Neuronal stem cell (in vitro differentiated cells): Measurements from ENCODE around the gene ANKRD28.

ENCODE experiments used
- DNase-seq: peaks from one replicate; pipeline ENCODE4 v3.0.0-alpha.2; 2013; ENCODE audit warnings: low spot score
- H2AFZ ChIP-seq: one replicate; pipeline ENCODE4 v1.6.1; 2013; ENCODE audit warnings: mild to moderate bottlenecking, low read length, inconsistent platforms
- H2AK5ac ChIP-seq: 2 replicates; pipeline ENCODE4 v1.6.1; 2013; ENCODE audit warnings: low read depth, mild to moderate bottlenecking, inconsistent platforms, low read length, moderate library complexity, mixed read lengths
- H2BK120ac ChIP-seq: 2 replicates; pipeline ENCODE4 v1.6.1; 2013; ENCODE audit warnings: low read depth, mild to moderate bottlenecking, inconsistent platforms, low read length, moderate library complexity, mixed read lengths
- H2BK12ac ChIP-seq: one replicate; pipeline ENCODE4 v1.6.1; 2013; ENCODE audit warnings: low read length, inconsistent platforms
- H2BK15ac ChIP-seq: 2 replicates; pipeline ENCODE4 v1.6.1; 2013; ENCODE audit warnings: mild to moderate bottlenecking, low read length, inconsistent platforms, mixed read lengths
- H2BK5ac ChIP-seq: one replicate; pipeline ENCODE4 v1.6.1; 2013; ENCODE audit warnings: inconsistent platforms, mild to moderate bottlenecking, low read length, moderate library complexity
- H3K14ac ChIP-seq: one replicate; pipeline ENCODE4 v1.6.1; 2013; ENCODE audit warnings: low read length, inconsistent platforms
- H3K18ac ChIP-seq: 2 replicates; pipeline ENCODE4 v1.6.1; 2013; ENCODE audit warnings: low read length, inconsistent platforms
- H3K23ac ChIP-seq: 2 replicates; pipeline ENCODE4 v1.6.1; 2013; ENCODE audit warnings: low read depth, mild to moderate bottlenecking, mixed read lengths, low read length, inconsistent platforms; ENCODE audit not compliant: poor library complexity
- H3K27ac ChIP-seq: replicated peaks from 3 replicates; pipeline ENCODE4 v1.5.1; 2013; ENCODE audit warnings: low read length, inconsistent platforms
- H3K27me3 ChIP-seq, 3 experiments: 2 replicates each; pipeline ENCODE4 v1.6.1; 2013; ENCODE audit warnings: low read length in 3 of 3, mild to moderate bottlenecking in 2 of 3, inconsistent platforms in 1 of 3, low read depth in 1 of 3, mixed read lengths in 1 of 3, moderate library complexity in 1 of 3; ENCODE audit not compliant: control insufficient read depth in 3 of 3, insufficient read depth in 3 of 3
- H3K36me3 ChIP-seq, 2 donors: replicated peaks in 1 of 2; 2 replicates each; pipeline ENCODE4 v1.6.1; 2013; ENCODE audit warnings: low read length in 2 of 2; ENCODE audit not compliant: control insufficient read depth in 2 of 2, insufficient read depth in 2 of 2
- H3K4ac ChIP-seq: 2 replicates; pipeline ENCODE4 v1.6.1; 2013; ENCODE audit warnings: inconsistent platforms, mild to moderate bottlenecking, low read length, moderate library complexity
- H3K4me1 ChIP-seq, 2 donors: 1 replicate in 1 of 2; 2 replicates in 1 of 2; pipeline ENCODE4 v1.6.1; 2013; ENCODE audit warnings: low read length in 2 of 2, low read depth in 1 of 2; ENCODE audit not compliant: control insufficient read depth in 2 of 2, insufficient read depth in 1 of 2
- H3K4me2 ChIP-seq: one replicate; pipeline ENCODE4 v1.6.1; 2013; ENCODE audit warnings: mild to moderate bottlenecking, low read length, inconsistent platforms; ENCODE audit not compliant: insufficient read depth, poor library complexity, severe bottlenecking
- H3K4me3 ChIP-seq, 2 donors: 2 replicates each; pipeline ENCODE4 v1.5.1; 2013; ENCODE audit warnings: low read length in 2 of 2, mild to moderate bottlenecking in 2 of 2, inconsistent platforms in 1 of 2, moderate library complexity in 1 of 2
- H3K79me1 ChIP-seq: one replicate; pipeline ENCODE4 v1.6.1; 2013; ENCODE audit warnings: low read depth, mild to moderate bottlenecking, inconsistent platforms, low read length, moderate library complexity
- H3K9ac ChIP-seq: one replicate; pipeline ENCODE4 v1.6.1; 2013; ENCODE audit warnings: mild to moderate bottlenecking, low read depth, low read length, inconsistent platforms; ENCODE audit not compliant: poor library complexity
- H3K9me3 ChIP-seq, 2 donors: replicated peaks in 1 of 2; 2 replicates each; pipeline versions ENCODE3 to v1.6.1; 2013; ENCODE audit warnings: low read length in 2 of 2, mild to moderate bottlenecking in 2 of 2, inconsistent platforms in 1 of 2, low read depth in 1 of 2, mixed read lengths in 1 of 2, moderate library complexity in 1 of 2; ENCODE audit not compliant: control insufficient read depth in 2 of 2, insufficient read depth in 1 of 2
- H4K8ac ChIP-seq: one replicate; pipeline ENCODE4 v1.6.1; 2013; ENCODE audit warnings: low read depth, mild to moderate bottlenecking, inconsistent platforms, low read length, moderate library complexity
- H4K91ac ChIP-seq: one replicate; pipeline ENCODE4 v1.6.1; 2013; ENCODE audit warnings: low read length, low read depth, mild to moderate bottlenecking, inconsistent platforms; ENCODE audit not compliant: poor library complexity
- WGBS, 2 donors: extraction: QIAGEN DNeasy Blood & Tissue Kit; methylation state at CpG; one replicate each; pipeline ENCODE4 v1.1.7; 2013; ENCODE audit warnings: missing lambda C conversion rate in 2 of 2, mixed read lengths in 1 of 2; ENCODE audit not compliant: insufficient read length in 2 of 2, insufficient replicate concordance in 1 of 2; ENCODE audit errors: extremely low coverage in 2 of 2; 5-methylcytosine and 5-hydroxymethylcytosine counted together

Gene ANKRD28

DNA sequence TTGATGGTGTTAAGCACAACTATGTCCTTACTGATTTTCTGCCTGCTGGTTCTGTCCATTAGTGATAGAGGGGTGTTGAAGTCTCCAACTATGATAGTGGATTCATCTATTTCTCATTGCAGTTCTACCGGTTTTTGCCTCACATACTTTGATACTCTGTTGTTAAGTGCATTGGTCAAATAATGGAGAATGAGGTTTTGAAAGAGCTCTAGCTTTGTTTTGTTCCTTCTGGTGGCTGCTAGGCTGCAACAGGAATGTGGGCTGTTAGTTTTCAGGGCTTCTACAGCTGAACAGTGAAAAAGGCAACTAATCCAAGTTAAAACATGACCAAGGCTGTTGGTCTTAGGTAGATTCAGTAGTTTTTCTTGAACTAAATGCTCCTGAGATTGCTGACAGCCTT lies 133.6 kb downstream of the ANKRD28 start:
- H2AFZ ChIP-seq: no peak overlapping the region
- H3K9ac ChIP-seq: no peak overlapping the region
- H2BK5ac ChIP-seq: no peak overlapping the region
- no peaks in the 10 kb centered on the region for H3K79me1 ChIP-seq
- no peak overlapping the region for H3K27ac ChIP-seq
- H3K9me3 ChIP-seq: no peaks in the 10 kb centered on the region
- no peak overlapping the region for H2BK15ac ChIP-seq
- H3K14ac ChIP-seq: no peak overlapping the region
- no CpG with 5 or more reads among the region's 1 CpG for whole genome bisulfite sequencing, 2 donors
- DNase-seq: no peak
- H2BK12ac ChIP-seq: no peak overlapping the region
- no peak overlapping the region for H4K91ac ChIP-seq
- H3K4ac ChIP-seq: no peak overlapping the region
- no peak overlapping the region for H4K8ac ChIP-seq
- H3K4me2 ChIP-seq: no peak overlapping the region
- no peaks in the 10 kb centered on the region for H3K27me3 ChIP-seq
- no peak overlapping the region for H3K18ac ChIP-seq
- peaks cover 0 to 5% of the 10 kb centered on the region in 2 donors for H3K4me1 ChIP-seq
- no peak overlapping the region for H2AK5ac ChIP-seq
- H2BK120ac ChIP-seq: no peak overlapping the region
- no peak overlapping the region for H3K23ac ChIP-seq
- peaks cover 0 to 21% of the 10 kb centered on the region in 2 donors for H3K36me3 ChIP-seq
- no peak overlapping the region for H3K4me3 ChIP-seq

DNA sequence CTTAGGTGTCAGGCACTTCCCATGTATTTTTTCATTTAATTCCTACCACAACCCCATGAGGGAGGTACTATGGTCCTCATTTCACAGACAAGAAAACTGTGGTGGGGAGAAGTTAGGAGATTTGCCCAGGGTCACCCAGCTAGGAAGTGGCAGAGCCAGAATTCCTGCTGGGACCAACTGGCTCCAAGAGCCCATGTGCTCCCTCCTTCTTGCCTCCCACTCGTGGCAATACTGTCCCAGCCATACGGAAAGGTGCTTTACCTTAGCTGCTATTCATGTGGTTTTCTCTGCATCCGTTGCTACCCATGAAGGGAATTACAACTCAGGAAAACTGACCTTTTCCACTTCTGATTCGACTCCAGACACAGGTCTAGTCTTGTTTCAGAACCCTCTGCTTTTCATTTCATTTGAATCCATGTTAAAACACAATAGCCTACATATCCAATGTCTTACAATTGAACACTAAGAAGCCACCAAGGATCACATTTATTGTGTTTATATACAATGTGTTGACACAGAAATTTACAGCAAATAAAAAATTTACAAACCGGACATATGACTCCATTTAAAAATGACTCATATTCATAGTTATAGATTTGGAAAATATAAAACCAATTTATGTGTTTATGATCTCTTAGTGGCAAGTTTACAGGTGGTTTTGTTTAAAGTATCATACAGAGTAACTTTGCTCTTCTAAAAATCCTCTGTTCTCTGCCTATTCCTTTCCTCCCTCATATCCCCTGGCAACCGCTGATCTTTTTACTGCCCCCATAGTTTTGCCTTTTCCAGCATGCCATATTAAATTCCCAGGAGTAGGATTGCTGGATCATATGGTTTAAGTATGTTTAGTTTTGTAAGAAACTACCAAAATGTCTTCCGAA lies 137.5 kb downstream of the ANKRD28 start:
- WGBS, 2 donors: no CpG with 5 or more reads among the region's 7 CpGs
- no peak overlapping the region for H2BK15ac ChIP-seq

GRCh38 chr3:15659254-15659975 lies 138.4 kb downstream of the ANKRD28 start:
- no peak overlapping the region for H3K4me2 ChIP-seq
- no peak overlapping the region for H3K18ac ChIP-seq

More for the DNA sequence above, 137.5 kb downstream of the ANKRD28 start:
- Histone ChIP-seq H3K36me3 (no peaks in the 10 kb centered on the region), H2BK12ac (no peak overlapping the region), H3K4me3 (no peak overlapping the region), H3K27me3 (no peaks in the 10 kb centered on the region), H2BK5ac (no peak overlapping the region), H4K91ac (no peak overlapping the region), H3K23ac (no peak overlapping the region), H3K9ac (no peak overlapping the region), H3K4me2 (no peak overlapping the region), H3K18ac (no peak overlapping the region), H3K9me3 (peaks cover 6 to 15% of the 10 kb centered on the region in 2 donors), H3K4me1 (peaks cover 0 to 5% of the 10 kb centered on the region in 2 donors), H2AFZ (no peak overlapping the region), H2AK5ac (no peak overlapping the region), H3K14ac (no peak overlapping the region), H2BK120ac (no peak overlapping the region), H3K27ac (no peak overlapping the region), H3K79me1 (no peaks in the 10 kb centered on the region), H4K8ac (no peak overlapping the region), H3K4ac (no peak overlapping the region)
- no peak for DNase-seq

GRCh38 chr3:15657016-15657415 lies 140.8 kb downstream of the ANKRD28 start:
- no peak overlapping the region for H4K8ac ChIP-seq
- no peak overlapping the region for H3K4me3 ChIP-seq
- H2AK5ac ChIP-seq: no peak overlapping the region
- H3K14ac ChIP-seq: no peak overlapping the region
- no peak overlapping the region for H2BK12ac ChIP-seq
- no peak overlapping the region for H2BK15ac ChIP-seq
- H3K27ac ChIP-seq: no peak overlapping the region
- no peaks in the 10 kb centered on the region for H3K36me3 ChIP-seq
- H3K79me1 ChIP-seq: no peaks in the 10 kb centered on the region
- no peaks in the 10 kb centered on the region for H3K4me1 ChIP-seq
- no peak overlapping the region for H2AFZ ChIP-seq
- H3K4ac ChIP-seq: no peak overlapping the region
- no peak overlapping the region for H2BK120ac ChIP-seq
- no peak for DNase-seq
- H3K9ac ChIP-seq: no peak overlapping the region
- H3K23ac ChIP-seq: no peak overlapping the region
- no peaks in the 10 kb centered on the region for H3K27me3 ChIP-seq
- H3K4me2 ChIP-seq: no peak overlapping the region
- H2BK5ac ChIP-seq: no peak overlapping the region
- no peak overlapping the region for H3K18ac ChIP-seq
- H3K9me3 ChIP-seq: peaks cover 6 to 15% of the 10 kb centered on the region in 2 donors
- no peak overlapping the region for H4K91ac ChIP-seq

More at GRCh38 chr3:15659254-15659975, 138.4 kb downstream of the ANKRD28 start:
- Histone ChIP-seq H2AFZ (no peak overlapping the region), H4K91ac (no peak overlapping the region), H2BK5ac (no peak overlapping the region), H2BK120ac (no peak overlapping the region), H3K4me1 (peaks cover 0 to 4% of the 10 kb centered on the region in 2 donors), H3K27ac (no peak overlapping the region), H2AK5ac (no peak overlapping the region), H3K4ac (no peak overlapping the region), H3K9ac (no peak overlapping the region), H3K23ac (no peak overlapping the region), H3K14ac (no peak overlapping the region), H3K4me3 (no peak overlapping the region), H3K36me3 (no peaks in the 10 kb centered on the region), H3K9me3 (peaks cover 6 to 15% of the 10 kb centered on the region in 2 donors), H3K79me1 (no peaks in the 10 kb centered on the region), H4K8ac (no peak overlapping the region), H2BK12ac (no peak overlapping the region), H3K27me3 (no peaks in the 10 kb centered on the region), H2BK15ac (no peak overlapping the region)
- DNase-seq: no peak
- WGBS, 2 donors: no CpG with 5 or more reads among the region's 5 CpGs
